B cell (primary cell): Measurements from ENCODE around the gene COX10.

Source experiments
- CTCF ChIP-seq: fragments of 200-600 bp; IDR thresholded peaks from one replicate; pipeline ENCODE4 v1.8.0; 2022; ENCODE audit warnings: antibody characterized with exemption, mild to moderate bottlenecking
- EZH2 ChIP-seq: IDR thresholded peaks from 2 replicates; pipeline ENCODE4 v1.6.1; 2012; ENCODE audit warnings: borderline replicate concordance, low read depth, mild to moderate bottlenecking, moderate library complexity, low read length; ENCODE audit not compliant: insufficient read depth, poor library complexity, severe bottlenecking

GRCh38 chr17:14204084-14204483 lies 134.8 kb downstream of the COX10 start:
- TF ChIP-seq CTCF (no peak), EZH2 (no peak)
